NCI-H69 (cell line): Measurements from ENCODE around the gene BRD9.

Experiments used
- DNase-seq: peaks from one replicate; lab custom pipeline; 2025; lab: John Stamatoyannopoulos, UW

Gene BRD9

GRCh38 chr5:878125-878524 is 14.5 kb downstream of the BRD9 start:
- no peak for DNase-seq

DNA sequence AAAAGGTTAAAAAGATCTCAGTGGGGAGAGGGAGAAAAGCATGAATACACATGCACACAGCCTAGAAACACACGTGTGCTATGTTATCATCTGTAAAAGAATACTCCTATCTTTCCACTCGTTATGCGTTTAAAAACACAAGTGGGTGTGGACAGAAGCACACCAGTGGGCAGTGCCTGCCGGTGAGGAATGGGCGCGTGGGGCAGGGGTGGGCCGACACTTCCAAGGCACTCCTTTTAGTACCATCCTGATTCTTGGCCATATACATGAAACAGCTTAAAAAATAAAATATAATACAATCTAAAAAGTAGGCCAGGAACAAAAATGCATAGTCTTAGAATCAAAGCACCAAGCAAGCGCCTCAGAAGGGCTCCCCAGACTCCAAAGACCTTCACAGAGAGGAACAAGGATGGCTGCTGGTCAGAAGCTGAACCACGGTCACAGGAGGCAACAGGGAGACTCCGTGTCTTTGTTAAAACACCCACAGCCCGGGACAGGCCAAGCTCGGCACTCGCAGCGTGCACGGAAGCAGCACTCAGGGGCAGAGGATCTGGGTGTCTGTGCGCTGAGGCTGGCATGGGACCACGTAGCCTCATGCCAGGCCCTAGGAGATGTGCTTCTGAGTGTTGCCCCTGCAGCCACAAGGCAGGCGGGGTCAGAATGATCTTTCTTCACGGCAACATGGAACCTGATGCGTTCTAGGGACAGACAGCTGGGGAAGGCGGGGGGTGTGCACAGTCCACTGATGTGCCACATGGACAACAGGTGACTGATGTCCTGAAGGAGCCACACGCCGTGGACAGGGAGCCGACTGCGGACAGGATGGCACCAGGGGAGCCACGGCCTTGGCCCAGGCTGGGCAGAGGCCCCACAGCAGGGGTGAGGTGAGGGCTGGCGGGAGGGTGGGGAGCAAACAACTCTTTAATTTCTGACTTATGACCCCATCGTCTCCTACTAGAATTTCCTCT is 15.9 kb downstream of the BRD9 start:
- DNase-seq = no peak

DNA sequence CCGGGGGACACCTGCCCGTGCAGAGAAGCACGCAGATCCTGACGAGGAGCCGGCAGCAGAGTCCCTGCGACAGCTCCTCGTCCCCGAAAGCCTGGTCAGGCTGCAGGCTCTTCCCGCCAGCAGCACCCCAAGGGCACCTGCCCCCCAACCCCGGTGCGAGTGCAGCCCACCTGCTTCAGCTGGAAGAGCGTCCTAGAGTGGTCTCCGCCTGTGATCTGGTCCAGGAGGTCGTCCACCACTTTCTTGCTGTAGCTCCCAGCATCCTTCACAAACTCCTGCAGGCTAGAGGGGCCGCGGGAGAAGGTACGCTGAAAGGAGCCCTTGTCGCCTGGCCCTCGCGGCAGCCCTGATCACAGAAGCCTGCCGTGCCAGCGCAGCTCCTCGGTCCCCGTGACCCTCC is 16.7 kb downstream of the BRD9 start:
- no peak for DNase-seq

- no peak for DNase-seq
Observed at GRCh38 chr5:873328-873727, 19.3 kb downstream of the BRD9 start.

- no peak for DNase-seq
Observed at GRCh38 chr5:872301-872700, 20.3 kb downstream of the BRD9 start.

- DNase-seq = no peak
Observed at GRCh38 chr5:871596-872298, 20.9 kb downstream of the BRD9 start.

DNA sequence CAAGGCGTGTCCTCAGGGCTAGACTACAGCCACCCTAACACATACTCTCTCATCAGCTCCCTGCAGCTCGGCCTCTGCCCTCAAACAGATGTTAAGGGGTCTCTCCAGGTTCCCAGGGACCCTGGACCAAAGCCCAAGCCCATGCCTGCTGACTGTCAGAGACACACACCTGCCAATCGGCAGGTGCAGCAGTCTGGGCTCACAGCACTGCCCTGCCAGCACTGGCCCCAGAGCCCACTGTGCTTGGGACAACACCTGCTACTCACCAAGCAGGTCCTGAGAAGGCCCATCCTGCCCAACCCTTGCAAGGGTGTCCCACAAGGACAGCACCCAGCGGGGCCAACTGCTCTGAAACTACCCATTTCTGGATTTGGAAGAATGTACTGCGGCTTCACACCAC is 21.6 kb downstream of the BRD9 start:
- no peak for DNase-seq

- no peak for DNase-seq
Observed at GRCh38 chr5:868428-869135, 24.0 kb downstream of the BRD9 start.

DNA sequence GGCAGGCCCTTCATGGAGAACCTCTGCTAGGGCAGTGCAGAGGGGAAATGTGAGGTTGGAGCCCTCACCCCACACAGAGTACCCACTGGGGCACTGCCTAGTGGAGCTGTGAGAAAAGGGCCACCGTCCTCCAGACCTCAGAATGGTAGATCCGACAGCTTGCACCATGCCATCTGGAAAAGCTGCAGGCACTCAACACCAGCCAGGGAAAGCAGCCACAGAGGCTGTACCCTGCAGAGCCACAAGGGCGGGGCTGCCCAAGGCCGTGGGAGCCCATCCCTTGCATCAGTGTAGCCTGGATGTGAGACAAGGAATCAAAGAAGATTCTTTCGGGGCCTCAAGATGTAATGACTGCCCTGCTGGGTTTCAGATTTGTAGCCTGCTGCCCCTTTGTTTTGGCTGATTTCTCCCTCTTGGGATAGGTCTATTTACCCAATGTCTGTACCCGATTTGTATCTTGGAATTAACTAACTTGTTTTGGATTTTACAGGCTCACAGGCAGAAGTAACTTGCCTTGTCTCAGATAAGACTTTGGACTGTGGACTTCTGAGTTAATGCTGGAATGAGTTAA is 25.2 kb downstream of the BRD9 start:
- no peak for DNase-seq

- no peak for DNase-seq
Observed at GRCh38 chr5:865771-866170, 26.8 kb downstream of the BRD9 start.

GRCh38 chr5:865168-865521 is 27.5 kb downstream of the BRD9 start:
- no peak for DNase-seq

GRCh38 chr5:864492-865167 is 28.0 kb downstream of the BRD9 start:
- DNase-seq = no peak

DNA sequence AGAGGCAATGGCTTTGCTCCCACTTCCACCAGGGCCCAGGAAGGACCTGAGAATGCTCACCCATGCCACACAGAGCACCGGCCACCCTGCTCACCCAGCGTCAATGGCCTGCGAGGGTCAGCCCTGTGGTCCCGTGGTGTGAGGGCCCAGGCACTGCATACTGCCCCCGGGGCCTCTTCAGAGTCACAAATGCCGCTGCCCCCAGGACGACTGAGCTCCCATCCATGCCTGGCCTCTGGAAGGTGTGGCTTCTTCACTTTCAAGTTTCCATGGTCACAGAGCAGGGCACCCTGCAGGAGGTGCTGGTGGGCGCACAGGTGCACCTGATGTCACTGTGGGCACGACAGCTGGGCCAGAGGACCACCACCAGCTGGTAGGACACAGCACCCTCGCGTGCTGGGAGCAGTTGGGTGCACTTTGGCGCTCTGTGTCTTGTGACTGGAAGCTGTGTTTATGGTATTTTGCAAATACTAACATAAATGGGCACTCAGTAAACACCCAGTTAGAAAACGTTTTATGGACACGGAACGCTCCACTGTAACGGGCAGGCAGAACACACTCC is 29.3 kb downstream of the BRD9 start:
- no peak for DNase-seq

GRCh38 chr5:862367-863243 is 30.0 kb downstream of the BRD9 start:
- DNase-seq = no peak

GRCh38 chr5:861442-862366 is 30.9 kb downstream of the BRD9 start:
- peak; percentile 49 for DNase-seq

DNA sequence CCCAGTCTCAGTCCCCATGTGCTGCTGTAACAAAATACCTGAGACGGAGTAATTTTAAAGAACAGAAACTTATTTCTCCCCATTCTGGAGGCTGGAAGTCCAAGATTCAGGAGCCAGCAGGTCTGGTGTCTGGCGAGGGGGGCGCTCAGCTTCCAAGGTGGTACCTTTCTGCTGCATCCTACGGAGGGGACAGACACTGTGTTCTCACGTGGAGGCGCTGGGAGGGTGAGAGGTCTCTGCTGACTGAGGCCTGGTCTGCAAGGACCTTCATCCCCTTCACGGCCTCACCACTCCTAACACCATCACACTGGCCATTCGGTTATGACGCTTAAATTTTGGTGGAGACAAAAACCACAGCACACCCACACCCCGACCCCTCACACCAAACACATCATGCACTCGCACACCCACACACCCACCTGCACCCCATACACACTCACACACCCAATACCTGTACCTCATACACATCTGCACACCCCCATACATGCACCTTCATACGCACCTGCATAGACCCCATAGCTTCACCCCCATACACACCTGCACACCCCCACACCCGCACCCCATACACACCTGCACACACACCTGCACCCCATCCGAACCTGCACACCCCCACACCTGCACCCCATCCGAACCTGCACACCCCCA is 32.0 kb downstream of the BRD9 start:
- DNase-seq = no peak

DNA sequence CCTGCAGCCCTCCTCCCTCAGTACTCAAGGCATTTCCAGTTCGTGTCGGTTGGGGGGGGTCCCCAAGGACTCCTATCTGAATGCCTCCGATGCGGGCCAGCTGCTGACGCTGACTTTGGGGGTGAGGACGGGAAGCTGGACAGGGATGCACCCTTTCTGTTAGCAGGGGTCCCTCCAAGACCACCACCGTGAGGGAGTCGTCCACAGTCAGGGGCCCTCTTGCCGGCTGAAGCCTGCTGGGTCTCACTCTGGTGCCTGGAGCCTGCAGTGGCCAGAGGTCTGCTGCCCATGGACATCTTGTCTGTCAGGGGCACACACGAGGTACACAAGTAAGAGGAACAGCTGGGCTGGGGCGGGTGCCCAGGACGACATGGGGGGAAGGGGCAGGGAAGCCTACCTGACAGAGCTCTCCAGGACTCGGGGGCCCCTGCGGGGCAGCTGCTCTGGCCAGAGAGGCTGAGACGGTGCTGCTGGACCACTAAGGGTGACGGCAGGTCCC is 32.8 kb downstream of the BRD9 start:
- DNase-seq = no peak

DNA sequence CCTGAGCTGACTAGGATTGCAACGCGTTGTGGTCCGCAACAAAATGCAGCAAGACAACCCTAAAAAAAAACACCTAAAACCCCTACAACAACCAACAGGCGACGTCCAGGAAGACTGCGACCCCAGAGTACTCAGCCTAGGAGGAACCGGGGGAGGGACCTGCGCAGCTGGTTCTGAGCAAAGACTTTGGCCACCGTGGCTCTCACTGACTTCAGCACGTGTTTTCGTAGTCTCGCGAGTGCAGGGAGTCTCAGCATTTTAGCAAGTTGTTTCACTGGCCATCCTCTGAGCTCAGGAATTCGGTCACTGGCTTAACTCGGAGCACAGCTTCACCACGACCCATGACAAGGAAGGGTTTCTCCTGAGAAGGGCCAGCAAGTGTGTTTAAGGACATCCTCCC is 33.2 kb downstream of the BRD9 start:
- no peak for DNase-seq

GRCh38 chr5:858726-859125 is 33.9 kb downstream of the BRD9 start:
- DNase-seq = no peak
